ENCODE measurements around the gene DIDO1. TPM values are rescaled to one million over a fixed set of nuclear protein-coding genes. Genes with fewer than 3 reads are reported as not detected.

The DIDO1 gene
- total and polyA plus RNA-seq, 2 of the 13 experiments (the other 11 are each of a cell fraction or from before 2014, with no cell fraction given), result 75.0 to 75.1 TPM

DNA sequence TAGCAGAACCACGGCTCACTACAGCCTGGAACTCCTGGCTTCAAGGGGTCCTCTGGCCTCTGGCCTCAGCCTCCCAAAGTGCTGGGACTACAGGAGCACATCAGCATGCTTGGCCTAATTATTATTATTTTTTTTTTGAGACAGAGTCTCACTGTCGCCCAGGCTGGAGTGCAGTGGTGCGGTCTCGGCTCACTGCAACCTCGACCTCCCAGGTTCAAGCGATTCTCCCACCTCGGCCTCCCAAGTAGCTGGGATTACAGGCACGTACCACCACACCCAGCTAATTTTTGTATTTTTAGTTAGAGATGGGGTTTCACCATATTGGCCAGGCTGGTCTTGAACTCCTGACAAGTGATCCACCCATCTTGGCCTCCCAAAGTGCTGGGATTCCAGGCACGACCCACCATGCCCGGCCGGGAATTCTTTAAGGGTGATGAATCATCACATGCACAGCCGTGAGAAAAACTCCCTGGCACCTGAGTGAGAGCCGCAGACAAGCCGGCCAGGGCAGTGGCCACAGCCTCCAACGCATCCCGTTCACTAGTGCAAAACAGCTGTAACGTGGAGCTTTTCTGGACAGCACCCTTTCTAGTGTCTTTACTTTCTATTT is 3.1 kb downstream of the DIDO1 start (continued):
- TF ChIP-seq SMYD3 (CRISPR knock-in tag; IDR thresholded peaks at IDR 0.05), result 0 out of 2 replicates have a peak, but pooled peaks have one; percentile 9
- peak; percentile 43 for TF ChIP-seq KDM2A (CRISPR knock-in tag; IDR thresholded peaks at IDR 0.05; ENCODE audit: borderline replicate concordance, low read depth)
- 0 out of 2 replicates have a peak, but pooled peaks have one; percentile 20 for TF ChIP-seq ZNF263 (CRISPR knock-in tag; IDR thresholded peaks at IDR 0.05)
- TF ChIP-seq ZNF605 (CRISPR knock-in tag; IDR thresholded peaks at IDR 0.05), result peak; percentile 26; the same call in 1 of the 2 replicates
- TF ChIP-seq ZNF710 (CRISPR knock-in tag; IDR thresholded peaks at IDR 0.05; ENCODE audit: borderline replicate concordance), result peak; percentile 61; the same call in 1 of the 2 replicates
- TF ChIP-seq, protein P1, sequence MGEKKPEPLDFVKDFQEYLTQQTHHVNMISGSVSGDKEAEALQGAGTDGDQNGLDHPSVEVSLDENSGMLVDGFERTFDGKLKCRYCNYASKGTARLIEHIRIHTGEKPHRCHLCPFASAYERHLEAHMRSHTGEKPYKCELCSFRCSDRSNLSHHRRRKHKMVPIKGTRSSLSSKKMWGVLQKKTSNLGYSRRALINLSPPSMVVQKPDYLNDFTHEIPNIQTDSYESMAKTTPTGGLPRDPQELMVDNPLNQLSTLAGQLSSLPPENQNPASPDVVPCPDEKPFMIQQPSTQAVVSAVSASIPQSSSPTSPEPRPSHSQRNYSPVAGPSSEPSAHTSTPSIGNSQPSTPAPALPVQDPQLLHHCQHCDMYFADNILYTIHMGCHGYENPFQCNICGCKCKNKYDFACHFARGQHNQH (CRISPR knock-in tag; IDR thresholded peaks at IDR 0.05), result peak; percentile 50; the same call in 1 of the 2 replicates
- TF ChIP-seq, protein P2, sequence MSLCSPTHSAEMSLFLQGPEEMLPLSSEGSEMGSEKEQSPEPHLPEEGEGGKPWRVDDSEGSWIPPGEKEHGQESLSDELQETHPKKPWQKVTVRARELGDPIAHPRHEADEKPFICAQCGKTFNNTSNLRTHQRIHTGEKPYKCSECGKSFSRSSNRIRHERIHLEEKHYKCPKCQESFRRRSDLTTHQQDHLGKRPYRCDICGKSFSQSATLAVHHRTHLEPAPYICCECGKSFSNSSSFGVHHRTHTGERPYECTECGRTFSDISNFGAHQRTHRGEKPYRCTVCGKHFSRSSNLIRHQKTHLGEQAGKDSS (CRISPR knock-in tag; IDR thresholded peaks at IDR 0.05; ENCODE audit: borderline replicate concordance, low read depth), result peak; percentile 45; the same call in 1 of the 2 replicates
- peak; percentile 72 for TF ChIP-seq RFXAP (CRISPR knock-in tag; IDR thresholded peaks at IDR 0.05; ENCODE audit: borderline replicate concordance)
- TF ChIP-seq, protein P3, sequence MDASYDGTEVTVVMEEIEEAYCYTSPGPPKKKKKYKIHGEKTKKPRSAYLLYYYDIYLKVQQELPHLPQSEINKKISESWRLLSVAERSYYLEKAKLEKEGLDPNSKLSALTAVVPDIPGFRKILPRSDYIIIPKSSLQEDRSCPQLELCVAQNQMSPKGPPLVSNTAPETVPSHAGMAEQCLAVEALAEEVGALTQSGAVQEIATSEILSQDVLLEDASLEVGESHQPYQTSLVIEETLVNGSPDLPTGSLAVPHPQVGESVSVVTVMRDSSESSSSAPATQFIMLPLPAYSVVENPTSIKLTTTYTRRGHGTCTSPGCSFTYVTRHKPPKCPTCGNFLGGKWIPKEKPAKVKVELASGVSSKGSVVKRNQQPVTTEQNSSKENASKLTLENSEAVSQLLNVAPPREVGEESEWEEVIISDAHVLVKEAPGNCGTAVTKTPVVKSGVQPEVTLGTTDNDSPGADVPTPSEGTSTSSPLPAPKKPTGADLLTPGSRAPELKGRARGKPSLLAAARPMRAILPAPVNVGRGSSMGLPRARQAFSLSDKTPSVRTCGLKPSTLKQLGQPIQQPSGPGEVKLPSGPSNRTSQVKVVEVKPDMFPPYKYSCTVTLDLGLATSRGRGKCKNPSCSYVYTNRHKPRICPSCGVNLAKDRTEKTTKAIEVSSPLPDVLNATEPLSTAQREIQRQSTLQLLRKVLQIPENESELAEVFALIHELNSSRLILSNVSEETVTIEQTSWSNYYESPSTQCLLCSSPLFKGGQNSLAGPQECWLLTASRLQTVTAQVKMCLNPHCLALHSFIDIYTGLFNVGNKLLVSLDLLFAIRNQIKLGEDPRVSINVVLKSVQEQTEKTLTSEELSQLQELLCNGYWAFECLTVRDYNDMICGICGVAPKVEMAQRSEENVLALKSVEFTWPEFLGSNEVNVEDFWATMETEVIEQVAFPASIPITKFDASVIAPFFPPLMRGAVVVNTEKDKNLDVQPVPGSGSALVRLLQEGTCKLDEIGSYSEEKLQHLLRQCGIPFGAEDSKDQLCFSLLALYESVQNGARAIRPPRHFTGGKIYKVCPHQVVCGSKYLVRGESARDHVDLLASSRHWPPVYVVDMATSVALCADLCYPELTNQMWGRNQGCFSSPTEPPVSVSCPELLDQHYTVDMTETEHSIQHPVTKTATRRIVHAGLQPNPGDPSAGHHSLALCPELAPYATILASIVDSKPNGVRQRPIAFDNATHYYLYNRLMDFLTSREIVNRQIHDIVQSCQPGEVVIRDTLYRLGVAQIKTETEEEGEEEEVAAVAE (CRISPR knock-in tag; IDR thresholded peaks at IDR 0.05; ENCODE audit: borderline replicate concordance), result peak; percentile 36
- peak; percentile 79; the same call in 1 of the 2 replicates for TF ChIP-seq ZNF598 (CRISPR knock-in tag; IDR thresholded peaks at IDR 0.05; ENCODE audit: borderline replicate concordance)
- TF ChIP-seq ZNF574 (CRISPR knock-in tag; IDR thresholded peaks at IDR 0.05), result peak; percentile 72
- TF ChIP-seq KDM5B (CRISPR knock-in tag; IDR thresholded peaks at IDR 0.05; ENCODE audit: borderline replicate concordance), result 0 out of 2 replicates have a peak, but pooled peaks have one; percentile 63
- TF ChIP-seq SMARCC2 (IDR thresholded peaks at IDR 0.05), result 0 out of 2 replicates have a peak, but pooled peaks have one; percentile 18
- TF ChIP-seq MYC (CRISPR knock-in tag; IDR thresholded peaks at IDR 0.05; ENCODE audit: borderline replicate concordance), result peak; percentile 57; the same call in 1 of the 2 replicates

All from HepG2 (cell line).